Kidney epithelial cell (primary cell): Measurements from ENCODE around the gene RAB11FIP4. TPM values are rescaled to one million over a fixed set of nuclear protein-coding genes. Genes with fewer than 3 reads are reported as not detected.

Source experiments
- DNase-seq: peaks from one replicate; pipeline ENCODE4 v3.0.0-alpha.2; 2010; ENCODE audit warnings: low read depth
- H3K27me3 ChIP-seq: 2 replicates; pipeline ENCODE4 v1.6.0; 2011; ENCODE audit warnings: low read length; ENCODE audit not compliant: control insufficient read depth, insufficient read depth
- H3K36me3 ChIP-seq: 2 replicates; pipeline ENCODE4 v1.5.1; 2011; ENCODE audit warnings: low read length; ENCODE audit not compliant: control insufficient read depth, insufficient read depth
- H3K4me3 ChIP-seq: 2 replicates; pipeline ENCODE4 v1.5.1; 2011; ENCODE audit warnings: low read depth, mild to moderate bottlenecking, control low read depth, low read length
- total RNA-seq: library from RNA; depleted of rRNA; stranded (reverse); fragments of >200 nt; gene quantifications from 2 replicates; pipeline ENCODE4 v1.2.3, GENCODE V29; 2015
- TF ChIP-seq, protein P1 (sequence below): IDR thresholded peaks from 2 replicates; pipeline ENCODE4 v1.5.1; 2011; ENCODE audit warnings: mild to moderate bottlenecking, moderate library complexity, low read length, control low read depth, inconsistent platforms; ENCODE audit not compliant: insufficient read depth, poor library complexity, severe bottlenecking

The RAB11FIP4 gene
- total RNA-seq, 1 donor from 2014 or later, result 26.5 TPM

DNA sequence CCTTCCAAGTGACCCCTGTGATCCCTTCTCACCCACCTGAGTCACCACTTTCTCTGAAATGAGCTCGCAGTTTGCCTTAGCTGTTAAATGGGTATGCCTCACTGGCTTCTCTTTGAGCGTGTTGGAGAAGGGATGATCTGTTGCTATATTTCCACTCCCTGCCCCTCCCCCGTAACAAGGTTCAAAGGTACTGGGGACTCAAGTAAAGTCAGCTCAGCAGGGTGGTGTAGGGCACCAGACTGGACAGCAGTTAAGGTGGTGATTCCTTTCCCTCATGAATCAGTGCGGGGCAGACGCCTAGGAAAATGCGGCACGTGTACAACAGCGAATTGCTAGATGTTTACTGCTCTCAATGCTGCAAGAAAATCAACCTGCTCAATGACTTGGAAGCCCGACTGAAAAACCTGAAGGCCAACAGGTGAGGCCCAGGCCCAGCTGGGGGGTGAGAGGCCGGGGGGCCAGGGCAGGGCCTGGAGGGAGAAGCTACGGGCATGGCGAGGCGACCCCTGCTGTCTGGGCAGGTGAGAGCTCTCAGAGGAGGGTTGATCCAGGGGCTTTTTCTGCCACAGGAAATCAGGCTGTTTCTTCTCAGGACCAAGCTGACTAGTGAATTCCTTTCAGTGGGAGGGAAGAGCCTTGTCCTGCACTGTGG lies 130.3 kb downstream of the RAB11FIP4 start:
- no peak for DNase-seq
- TF ChIP-seq, protein P1, sequence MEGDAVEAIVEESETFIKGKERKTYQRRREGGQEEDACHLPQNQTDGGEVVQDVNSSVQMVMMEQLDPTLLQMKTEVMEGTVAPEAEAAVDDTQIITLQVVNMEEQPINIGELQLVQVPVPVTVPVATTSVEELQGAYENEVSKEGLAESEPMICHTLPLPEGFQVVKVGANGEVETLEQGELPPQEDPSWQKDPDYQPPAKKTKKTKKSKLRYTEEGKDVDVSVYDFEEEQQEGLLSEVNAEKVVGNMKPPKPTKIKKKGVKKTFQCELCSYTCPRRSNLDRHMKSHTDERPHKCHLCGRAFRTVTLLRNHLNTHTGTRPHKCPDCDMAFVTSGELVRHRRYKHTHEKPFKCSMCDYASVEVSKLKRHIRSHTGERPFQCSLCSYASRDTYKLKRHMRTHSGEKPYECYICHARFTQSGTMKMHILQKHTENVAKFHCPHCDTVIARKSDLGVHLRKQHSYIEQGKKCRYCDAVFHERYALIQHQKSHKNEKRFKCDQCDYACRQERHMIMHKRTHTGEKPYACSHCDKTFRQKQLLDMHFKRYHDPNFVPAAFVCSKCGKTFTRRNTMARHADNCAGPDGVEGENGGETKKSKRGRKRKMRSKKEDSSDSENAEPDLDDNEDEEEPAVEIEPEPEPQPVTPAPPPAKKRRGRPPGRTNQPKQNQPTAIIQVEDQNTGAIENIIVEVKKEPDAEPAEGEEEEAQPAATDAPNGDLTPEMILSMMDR, result no peak
- no peaks in the 10 kb centered on the region for H3K36me3 ChIP-seq
- H3K27me3 ChIP-seq, result no peaks in the 10 kb centered on the region
- no peak overlapping the region for H3K4me3 ChIP-seq

DNA sequence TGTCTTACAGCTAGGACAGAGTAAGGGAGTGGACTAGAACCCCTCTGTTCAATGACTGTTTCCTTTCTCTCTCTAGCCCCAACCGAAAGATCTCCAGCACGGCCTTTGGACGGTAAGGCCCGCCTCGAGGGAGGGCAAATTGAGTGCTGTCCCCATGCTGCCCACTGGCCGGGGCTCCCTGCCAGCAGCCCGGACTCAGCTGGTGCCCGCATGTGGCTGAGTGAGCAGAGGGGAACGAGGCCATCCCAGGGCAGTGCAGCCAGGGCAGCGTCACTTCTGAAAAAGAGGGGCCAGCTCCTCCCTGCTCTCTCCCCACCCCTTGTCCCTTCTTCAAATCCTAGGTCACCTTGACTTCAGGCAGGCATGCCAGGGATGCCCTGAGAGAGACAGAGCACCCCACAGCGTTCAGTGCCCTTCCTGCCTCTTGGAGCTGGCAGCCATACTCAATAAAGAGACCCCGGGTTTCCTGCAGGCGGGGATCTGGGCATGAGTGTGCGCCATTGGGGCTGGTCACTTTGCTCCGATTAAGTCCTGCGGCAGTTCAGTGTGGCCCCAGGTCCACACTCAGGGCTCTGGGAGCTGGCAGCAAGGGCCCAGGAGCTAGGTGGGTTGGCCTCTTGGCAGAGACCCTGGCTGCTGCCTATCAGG lies 130.9 kb downstream of the RAB11FIP4 start:
- Histone ChIP-seq H3K36me3 (no peaks in the 10 kb centered on the region), H3K4me3 (no peak overlapping the region), H3K27me3 (no peaks in the 10 kb centered on the region)
- no peak for DNase-seq
- TF ChIP-seq, protein P1, result no peak

DNA sequence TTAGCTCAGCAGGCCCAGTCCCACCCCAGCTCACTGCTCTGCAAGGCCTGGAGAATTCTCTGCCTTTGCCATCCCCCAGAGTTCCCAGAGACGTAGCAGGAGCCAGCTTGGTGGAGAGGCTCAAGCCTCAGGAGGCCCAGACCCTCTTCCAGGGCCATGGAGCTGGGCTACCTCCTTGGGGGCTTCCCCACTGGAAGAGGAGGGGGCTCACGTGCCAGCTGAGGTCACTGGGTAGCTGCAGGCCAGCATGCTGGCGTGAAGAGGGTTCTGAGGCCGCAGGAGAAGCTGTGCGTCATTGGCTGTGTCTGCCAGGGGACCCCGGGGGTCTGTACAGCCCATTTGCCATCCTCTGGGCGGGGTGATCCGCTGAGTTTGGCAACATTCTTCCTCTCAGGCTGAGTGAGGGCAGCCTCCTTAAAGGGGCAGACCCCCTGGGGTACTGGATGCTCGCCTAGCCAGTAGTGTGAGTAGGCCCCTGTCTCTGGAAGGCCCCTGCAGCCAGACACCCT lies 131.6 kb downstream of the RAB11FIP4 start:
- Histone ChIP-seq H3K4me3 (no peak overlapping the region), H3K27me3 (no peaks in the 10 kb centered on the region), H3K36me3 (no peaks in the 10 kb centered on the region)
- DNase-seq, result no peak
- TF ChIP-seq, protein P1, result no peak

DNA sequence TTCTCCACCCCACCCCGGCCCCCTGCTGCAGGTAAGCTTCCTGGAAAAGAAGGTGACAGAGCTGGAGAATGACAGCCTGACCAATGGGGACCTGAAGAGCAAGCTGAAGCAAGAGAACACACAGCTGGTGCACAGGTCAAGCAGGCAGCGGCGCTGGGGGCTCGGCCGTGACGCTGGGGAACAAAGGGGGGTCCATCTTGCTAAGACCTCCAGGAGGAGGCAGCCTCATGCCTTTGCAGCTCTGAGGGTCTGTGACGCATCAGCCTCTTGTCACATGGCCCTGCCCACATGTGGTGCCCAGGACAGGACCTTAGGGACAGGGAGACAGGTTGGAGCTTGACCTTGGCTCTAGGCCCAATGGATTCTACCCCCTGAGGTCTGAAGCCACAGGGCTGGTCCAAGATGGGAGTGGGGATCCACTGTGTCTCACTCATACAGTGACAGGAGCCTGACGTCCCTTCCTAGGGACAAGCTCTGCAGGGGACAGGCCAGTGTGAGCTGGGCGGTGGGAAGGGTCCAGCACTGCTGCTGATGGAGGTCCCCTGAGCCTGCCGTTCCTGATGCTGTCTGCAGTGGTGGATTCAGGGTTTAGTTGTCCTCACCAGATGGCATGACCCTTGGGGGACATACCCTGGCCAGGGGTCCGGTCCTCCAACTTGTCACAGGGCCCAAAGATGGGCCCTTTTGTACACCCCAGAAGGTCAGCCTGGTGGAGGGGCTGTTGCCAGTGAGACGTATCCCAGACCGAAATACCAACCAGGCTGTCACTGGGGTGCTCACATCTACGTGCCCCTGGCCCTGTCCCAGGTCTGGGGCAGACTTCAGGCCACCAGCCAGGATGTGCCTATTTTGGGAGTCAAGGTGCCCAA lies 132.6 kb downstream of the RAB11FIP4 start:
- Histone ChIP-seq H3K4me3 (no peak overlapping the region), H3K27me3 (no peaks in the 10 kb centered on the region), H3K36me3 (no peaks in the 10 kb centered on the region)
- TF ChIP-seq, protein P1, result no peak
- no peak for DNase-seq

DNA sequence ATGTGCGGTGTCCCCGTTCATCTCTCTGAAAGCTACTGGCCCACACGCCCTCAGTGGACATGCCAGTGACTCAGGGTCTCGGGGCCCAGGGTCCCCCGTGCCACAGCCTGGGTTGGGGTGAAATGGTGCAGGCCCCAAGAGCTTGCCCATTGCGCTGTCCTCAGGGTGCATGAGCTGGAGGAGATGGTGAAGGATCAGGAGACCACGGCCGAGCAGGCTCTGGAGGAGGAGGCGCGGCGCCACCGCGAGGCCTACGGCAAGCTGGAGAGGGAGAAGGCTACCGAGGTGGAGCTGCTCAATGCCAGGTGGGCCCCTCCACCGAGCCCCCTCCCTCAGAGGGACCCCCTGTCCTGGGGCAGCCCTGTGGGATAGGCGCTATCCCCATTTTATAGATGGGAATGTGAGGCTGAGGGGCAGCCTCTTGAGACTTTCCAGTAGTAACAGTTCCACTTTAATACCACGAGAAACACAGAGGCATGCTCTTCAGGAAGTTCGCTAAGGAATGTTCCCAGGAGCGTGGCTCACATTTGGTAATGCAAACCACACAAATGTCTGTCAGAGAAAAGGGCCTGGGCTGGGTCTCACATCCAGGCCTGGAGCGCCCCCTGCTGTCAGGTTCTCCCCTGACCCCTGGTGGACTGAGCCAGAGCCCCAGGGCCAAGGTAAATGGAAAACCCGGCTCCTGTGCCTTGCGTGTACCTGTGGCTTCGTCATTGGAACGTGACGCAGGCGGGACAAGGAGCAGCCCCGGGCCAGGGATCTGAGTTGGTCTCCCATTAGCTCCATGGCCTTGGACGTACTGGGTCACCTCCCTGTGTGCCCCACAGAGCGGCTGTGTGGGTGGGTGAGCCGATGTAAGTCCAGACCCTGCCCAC lies 133.7 kb downstream of the RAB11FIP4 start:
- TF ChIP-seq, protein P1, result peak; percentile 95
- DNase-seq, result peak; percentile 59
- Histone ChIP-seq H3K27me3 (no peaks in the 10 kb centered on the region), H3K4me3 (no peak overlapping the region), H3K36me3 (no peaks in the 10 kb centered on the region)
